Keratinocyte (primary cell): ENCODE results near the gene SRPK2. TPM values are rescaled to one million over a fixed set of nuclear protein-coding genes. Genes with fewer than 3 reads are reported as not detected.

Source experiments
- DNase-seq: peaks from one replicate; pipeline ENCODE4 v3.0.0-alpha.2; 2011; ENCODE audit warnings: low read depth, missing footprints, low spot score
- FAIRE-seq: peaks from 2 replicates; lab custom pipeline; 2011; peaks lifted over from hg19 to GRCh38; lab: Jason Lieb, UNC
- H2AFZ ChIP-seq: 2 replicates; pipeline ENCODE4 v1.6.0; 2012; ENCODE audit warnings: low read length, control low read depth, inconsistent platforms; ENCODE audit not compliant: control insufficient read depth
- H3K27ac ChIP-seq: 2 replicates; pipeline ENCODE4 v1.5.1; 2011; ENCODE audit warnings: low read length; ENCODE audit not compliant: control insufficient read depth, insufficient read depth
- H3K27me3 ChIP-seq: 3 replicates; pipeline ENCODE4 v1.6.0; 2011; ENCODE audit warnings: low read length; ENCODE audit not compliant: control insufficient read depth, insufficient read depth; ENCODE audit errors: extremely low read depth
- H3K36me3 ChIP-seq, 2 experiments: 2 replicates in 1 of 2; 3 replicates in 1 of 2; pipeline ENCODE4 v1.5.1; 2011; ENCODE audit warnings: low read length in 2 of 2, mild to moderate bottlenecking in 1 of 2; ENCODE audit not compliant: control insufficient read depth in 2 of 2, insufficient read depth in 2 of 2; ENCODE audit errors: extremely low read depth in 1 of 2
- H3K4me1 ChIP-seq: 3 replicates; pipeline ENCODE4 v1.5.1; 2011; ENCODE audit warnings: low read length; ENCODE audit not compliant: control insufficient read depth, insufficient read depth; ENCODE audit errors: extremely low read depth
- H3K4me2 ChIP-seq: 3 replicates; pipeline ENCODE4 v1.6.0; 2011; ENCODE audit warnings: low read depth, low read length; ENCODE audit not compliant: control insufficient read depth, insufficient read depth; ENCODE audit errors: extremely low read depth
- H3K4me3 ChIP-seq, 3 experiments: fragments of 200-600 bp in 1 of 3; sonication (generic) in 1 of 3; 2 replicates in 2 of 3; 3 replicates in 1 of 3; pipeline ENCODE4 v1.5.1; 2011 to 2016; ENCODE audit warnings: low read length in 3 of 3, mild to moderate bottlenecking in 3 of 3, control low read depth in 2 of 3, inconsistent platforms in 1 of 3, low read depth in 1 of 3, mixed read lengths in 1 of 3, mixed run types in 1 of 3, moderate library complexity in 1 of 3; ENCODE audit not compliant: control insufficient read depth in 2 of 3, insufficient read depth in 2 of 3; ENCODE audit errors: extremely low read depth in 1 of 3
- H3K79me2 ChIP-seq: 2 replicates; pipeline ENCODE4 v1.6.0; 2012; ENCODE audit warnings: low read length; ENCODE audit not compliant: control insufficient read depth, insufficient read depth
- H3K9ac ChIP-seq: 3 replicates; pipeline ENCODE4 v1.6.0; 2011; ENCODE audit warnings: low read length; ENCODE audit not compliant: control insufficient read depth, insufficient read depth; ENCODE audit errors: extremely low read depth
- H3K9me1 ChIP-seq: 3 replicates; pipeline ENCODE4 v1.6.0; 2011; ENCODE audit warnings: low read length; ENCODE audit not compliant: control insufficient read depth, insufficient read depth; ENCODE audit errors: extremely low read depth
- H3K9me3 ChIP-seq: 2 replicates; pipeline ENCODE4 v1.5.1; 2012; ENCODE audit warnings: low read depth, low read length; ENCODE audit not compliant: control insufficient read depth
- H4K20me1 ChIP-seq: 3 replicates; pipeline ENCODE4 v1.6.0; 2011; ENCODE audit warnings: low read length; ENCODE audit not compliant: control insufficient read depth, insufficient read depth; ENCODE audit errors: extremely low read depth
- EZH2 ChIP-seq: IDR thresholded peaks from one replicate; pipeline ENCODE4 v1.6.1; 2012; ENCODE audit warnings: inconsistent platforms, mild to moderate bottlenecking, low read length, moderate library complexity
- dilution Hi-C: fragments of 300-500 bp; cut with MboI; formaldehyde crosslinking; loops from one replicate; pipeline ENCODE4 v1.7.0; 2020; ENCODE audit warnings: low sequenced_read_pairs; ENCODE audit not compliant: extremely low pct_ligation_motif_present
- polyA plus RNA-seq, 5 experiments: library from polyadenylated mRNA; depleted of rRNA in 3 of 5; stranded (reverse) in 3 of 5; stranded (forward) in 1 of 5; unstranded in 1 of 5; fragments of >200 nt; gene quantifications; 1 replicate in 1 of 5; 2 replicates in 3 of 5; 3 replicates in 1 of 5; pipeline versions ENCODE4 v1.2.1 to v1.2.3, GENCODE V29; 2011 to 2012; ENCODE audit warnings: missing spikeins in 2 of 5, low read depth in 1 of 5, low replicate concordance in 1 of 5
- TF ChIP-seq, protein P1 (sequence below), 3 experiments: IDR thresholded peaks in 1 of 3; conservative IDR thresholded peaks in 1 of 3; optimal IDR thresholded peaks in 1 of 3; 2 replicates in 2 of 3; 3 replicates in 1 of 3; pipeline versions ENCODE3 to v1.5.1; 2011; ENCODE audit warnings: low read length in 3 of 3, mild to moderate bottlenecking in 3 of 3, moderate library complexity in 2 of 3, control low read depth in 1 of 3, inconsistent platforms in 1 of 3; ENCODE audit not compliant: insufficient read depth in 2 of 3; ENCODE audit errors: extremely low read depth in 1 of 3

The SRPK2 gene
- polyA plus RNA-seq, 1 donor (not counting 4 experiments of a cell fraction or from before 2014, with no cell fraction given): 40.2 TPM

DNA sequence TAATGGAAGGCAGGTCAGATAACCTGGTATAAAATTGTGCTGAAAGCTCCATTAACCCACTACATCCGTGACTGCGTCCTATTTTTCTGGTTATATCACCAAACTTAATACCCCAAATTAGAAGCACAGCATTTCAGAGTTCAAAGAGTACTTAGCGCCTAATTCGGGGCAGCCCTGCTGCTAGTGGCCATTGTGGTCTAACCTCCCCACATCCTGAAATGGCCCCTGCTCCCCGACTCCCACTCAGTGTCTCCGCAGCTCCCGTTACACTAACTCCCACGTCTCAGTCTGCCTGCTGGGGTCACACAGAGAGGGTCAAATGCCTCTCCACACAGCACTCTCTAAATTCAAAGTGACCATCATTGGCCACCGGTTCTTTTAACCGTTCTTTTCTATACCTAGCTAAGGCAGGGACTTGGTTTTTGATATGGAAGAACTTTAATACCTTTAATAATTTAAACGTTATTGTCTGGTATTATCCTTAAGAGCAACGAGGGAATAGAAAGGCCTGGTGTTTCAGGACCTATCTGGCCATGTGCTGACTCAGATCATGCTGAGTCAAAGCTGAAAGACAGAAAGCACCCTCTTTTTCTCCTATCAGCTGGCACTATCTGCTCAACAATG lies 257.6 kb downstream of the SRPK2 start:
- Histone ChIP-seq H3K9me1 (no peaks in the 10 kb centered on the region), H3K9ac (no peak overlapping the region), H3K4me1 (no peaks in the 10 kb centered on the region), H4K20me1 (no peaks in the 10 kb centered on the region), H3K4me2 (no peak overlapping the region), H3K27ac (no peak overlapping the region), H3K36me3 (peaks cover 18% of the 10 kb centered on the region in 2 experiments), H3K4me3 (no peak overlapping the region), H3K79me2 (peaks cover 8% of the 10 kb centered on the region), H2AFZ (no peak overlapping the region), H3K27me3 (no peaks in the 10 kb centered on the region), H3K9me3 (no peaks in the 10 kb centered on the region)
- DNase-seq: no peak
- TF ChIP-seq, protein P1, sequence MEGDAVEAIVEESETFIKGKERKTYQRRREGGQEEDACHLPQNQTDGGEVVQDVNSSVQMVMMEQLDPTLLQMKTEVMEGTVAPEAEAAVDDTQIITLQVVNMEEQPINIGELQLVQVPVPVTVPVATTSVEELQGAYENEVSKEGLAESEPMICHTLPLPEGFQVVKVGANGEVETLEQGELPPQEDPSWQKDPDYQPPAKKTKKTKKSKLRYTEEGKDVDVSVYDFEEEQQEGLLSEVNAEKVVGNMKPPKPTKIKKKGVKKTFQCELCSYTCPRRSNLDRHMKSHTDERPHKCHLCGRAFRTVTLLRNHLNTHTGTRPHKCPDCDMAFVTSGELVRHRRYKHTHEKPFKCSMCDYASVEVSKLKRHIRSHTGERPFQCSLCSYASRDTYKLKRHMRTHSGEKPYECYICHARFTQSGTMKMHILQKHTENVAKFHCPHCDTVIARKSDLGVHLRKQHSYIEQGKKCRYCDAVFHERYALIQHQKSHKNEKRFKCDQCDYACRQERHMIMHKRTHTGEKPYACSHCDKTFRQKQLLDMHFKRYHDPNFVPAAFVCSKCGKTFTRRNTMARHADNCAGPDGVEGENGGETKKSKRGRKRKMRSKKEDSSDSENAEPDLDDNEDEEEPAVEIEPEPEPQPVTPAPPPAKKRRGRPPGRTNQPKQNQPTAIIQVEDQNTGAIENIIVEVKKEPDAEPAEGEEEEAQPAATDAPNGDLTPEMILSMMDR (optimal IDR thresholded peaks at IDR 0.05 in 1 of 3, IDR thresholded peaks at IDR 0.05 in 1 of 3, conservative IDR thresholded peaks at IDR 0.05 in 1 of 3; ENCODE audit: extremely low read depth in 1 of 3, insufficient read depth in 2 of 3, low read length in 3 of 3): no peak
- TF ChIP-seq EZH2: no peak
- FAIRE-seq: no peak
- dilution Hi-C loops: no loop called here

DNA sequence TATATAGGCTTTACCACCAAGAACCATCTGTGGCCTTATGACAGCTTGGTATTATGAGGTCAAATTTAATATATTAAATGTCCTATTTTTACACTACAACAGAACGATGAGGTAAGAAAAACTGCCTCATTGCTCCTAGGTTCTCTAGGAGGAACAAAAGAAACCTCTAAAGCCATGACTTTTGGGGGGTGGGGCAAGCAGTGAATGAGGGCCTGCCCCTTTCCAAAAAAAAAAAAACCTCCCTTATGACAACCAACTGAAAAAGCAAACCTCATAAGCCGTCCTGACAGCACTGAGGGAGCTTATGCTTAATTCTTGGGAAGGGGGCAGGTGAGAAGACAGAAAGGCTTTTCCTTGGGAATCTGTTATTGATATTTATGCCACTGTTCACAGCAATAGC lies 258.1 kb downstream of the SRPK2 start:
- Histone ChIP-seq H3K27me3 (no peaks in the 10 kb centered on the region), H4K20me1 (no peaks in the 10 kb centered on the region), H3K36me3 (peaks cover 22 to 23% of the 10 kb centered on the region in 2 experiments), H3K79me2 (peaks cover 8% of the 10 kb centered on the region), H2AFZ (no peak overlapping the region), H3K4me1 (no peaks in the 10 kb centered on the region), H3K9ac (no peak overlapping the region), H3K9me1 (no peaks in the 10 kb centered on the region), H3K9me3 (no peaks in the 10 kb centered on the region), H3K27ac (no peak overlapping the region), H3K4me2 (no peak overlapping the region), H3K4me3 (no peak overlapping the region)
- no peak for TF ChIP-seq EZH2
- TF ChIP-seq, protein P1 (optimal IDR thresholded peaks at IDR 0.05 in 1 of 3, IDR thresholded peaks at IDR 0.05 in 1 of 3, conservative IDR thresholded peaks at IDR 0.05 in 1 of 3; ENCODE audit: extremely low read depth in 1 of 3, insufficient read depth in 2 of 3, low read length in 3 of 3): no peak
- dilution Hi-C loops: no loop called here
- no peak for DNase-seq
- FAIRE-seq: no peak
